DOHH2 (cell line): Measurements from ENCODE around the gene RMI1.

Experiments
- H3F3A ChIP-seq: fragments of 200-600 bp; sonication (generic), shearing (Covaris generic); 2 replicates; pipeline ENCODE4 v1.6.0; 2016; ENCODE audit warnings: antibody characterized with exemption, mild to moderate bottlenecking; ENCODE audit not compliant: control insufficient read depth, insufficient read depth
- H3K27ac ChIP-seq: fragments of 200-600 bp; sonication (generic); 2 replicates; pipeline ENCODE4 v1.5.1; 2014; ENCODE audit warnings: low read depth, mild to moderate bottlenecking, low read length, moderate library complexity
- H3K27me3 ChIP-seq: fragments of 200-600 bp; sonication (generic); 2 replicates; pipeline ENCODE4 v1.6.1; 2014; ENCODE audit warnings: mild to moderate bottlenecking, low read length, mixed read lengths; ENCODE audit not compliant: control insufficient read depth
- H3K36me3 ChIP-seq: fragments of 200-600 bp; sonication (generic); 2 replicates; pipeline ENCODE4 v1.6.1; 2014; ENCODE audit warnings: mild to moderate bottlenecking, low read length, moderate library complexity, mixed read lengths; ENCODE audit not compliant: control insufficient read depth
- H3K4me1 ChIP-seq: fragments of 200-600 bp; sonication (generic); 2 replicates; pipeline ENCODE4 v1.6.1; 2014; ENCODE audit warnings: mild to moderate bottlenecking, low read length, mixed read lengths; ENCODE audit not compliant: control insufficient read depth
- H3K4me2 ChIP-seq: fragments of 200-600 bp; sonication (generic); 2 replicates; pipeline ENCODE4 v1.6.0; 2014; ENCODE audit warnings: mild to moderate bottlenecking, low read length, moderate library complexity
- H3K4me3 ChIP-seq: fragments of 200-600 bp; sonication (generic); 2 replicates; pipeline ENCODE4 v1.5.1; 2014; ENCODE audit warnings: mild to moderate bottlenecking, low read length, mixed read lengths
- H3K79me2 ChIP-seq: fragments of 200-600 bp; sonication (generic); 2 replicates; pipeline ENCODE4 v1.6.1; 2014; ENCODE audit warnings: mild to moderate bottlenecking, low read length, mixed read lengths; ENCODE audit not compliant: control insufficient read depth
- H3K9me2 ChIP-seq: fragments of 200-600 bp; sonication (generic); replicated peaks from 2 replicates; pipeline ENCODE4 v1.6.1; 2014; ENCODE audit warnings: mild to moderate bottlenecking, low read length, mixed read lengths; ENCODE audit not compliant: control insufficient read depth
- H3K9me3 ChIP-seq: fragments of 200-600 bp; sonication (generic); 2 replicates; pipeline ENCODE4 v1.6.1; 2014; ENCODE audit warnings: antibody characterized with exemption, low read length, mixed read lengths; ENCODE audit not compliant: control insufficient read depth, insufficient read depth
- H4K20me1 ChIP-seq: fragments of 200-600 bp; sonication (generic); 2 replicates; pipeline ENCODE4 v1.6.0; 2014; ENCODE audit warnings: low read depth, mild to moderate bottlenecking, antibody characterized with exemption, low read length, moderate library complexity; ENCODE audit not compliant: control insufficient read depth, insufficient read depth
- EZH2phosphoT487 ChIP-seq: fragments of 200-600 bp; sonication (generic); IDR thresholded peaks from 2 replicates; pipeline ENCODE4 v1.6.1; 2017; ENCODE audit warnings: borderline replicate concordance, mild to moderate bottlenecking, antibody characterized with exemption, low read length, moderate library complexity, mixed read lengths
- TF ChIP-seq, protein P1 (sequence below): fragments of 200-600 bp; sonication (generic); IDR thresholded peaks from one replicate; pipeline ENCODE4 v1.5.1; 2014; ENCODE audit warnings: antibody characterized with exemption, mild to moderate bottlenecking, low read depth, low read length; ENCODE audit not compliant: poor library complexity, severe bottlenecking

The RMI1 gene

DNA sequence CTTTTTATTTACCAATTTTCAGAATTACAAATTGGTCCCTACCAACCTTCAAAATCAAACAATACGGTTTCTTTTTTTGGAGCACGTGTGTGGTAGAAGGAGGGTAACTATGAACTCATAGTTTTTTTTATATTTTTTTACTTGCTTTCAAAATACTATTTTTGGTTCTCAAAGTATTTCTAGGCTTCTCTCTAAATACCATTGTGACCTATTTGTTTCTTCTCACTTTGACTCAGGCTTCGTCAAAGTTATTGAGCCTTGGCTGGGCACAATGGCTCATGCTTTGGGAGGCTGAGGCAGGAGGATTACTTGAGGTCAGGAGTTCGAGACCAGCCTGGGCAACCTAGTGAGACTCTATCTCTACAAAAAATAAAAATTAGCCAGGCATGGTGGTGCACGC is 47.8 kb upstream of the RMI1 start:
- H3K27ac ChIP-seq, result no peak overlapping the region
- no peak overlapping the region for H3K4me2 ChIP-seq
- no peaks in the 10 kb centered on the region for H3K4me1 ChIP-seq
- H3K27me3 ChIP-seq, result peaks cover 6% of the 10 kb centered on the region
- H3K79me2 ChIP-seq, result no peaks in the 10 kb centered on the region
- H3F3A ChIP-seq, result no peaks in the 10 kb centered on the region
- no peaks in the 10 kb centered on the region for H4K20me1 ChIP-seq
- H3K36me3 ChIP-seq, result peaks cover 5% of the 10 kb centered on the region
- TF ChIP-seq, protein P1, sequence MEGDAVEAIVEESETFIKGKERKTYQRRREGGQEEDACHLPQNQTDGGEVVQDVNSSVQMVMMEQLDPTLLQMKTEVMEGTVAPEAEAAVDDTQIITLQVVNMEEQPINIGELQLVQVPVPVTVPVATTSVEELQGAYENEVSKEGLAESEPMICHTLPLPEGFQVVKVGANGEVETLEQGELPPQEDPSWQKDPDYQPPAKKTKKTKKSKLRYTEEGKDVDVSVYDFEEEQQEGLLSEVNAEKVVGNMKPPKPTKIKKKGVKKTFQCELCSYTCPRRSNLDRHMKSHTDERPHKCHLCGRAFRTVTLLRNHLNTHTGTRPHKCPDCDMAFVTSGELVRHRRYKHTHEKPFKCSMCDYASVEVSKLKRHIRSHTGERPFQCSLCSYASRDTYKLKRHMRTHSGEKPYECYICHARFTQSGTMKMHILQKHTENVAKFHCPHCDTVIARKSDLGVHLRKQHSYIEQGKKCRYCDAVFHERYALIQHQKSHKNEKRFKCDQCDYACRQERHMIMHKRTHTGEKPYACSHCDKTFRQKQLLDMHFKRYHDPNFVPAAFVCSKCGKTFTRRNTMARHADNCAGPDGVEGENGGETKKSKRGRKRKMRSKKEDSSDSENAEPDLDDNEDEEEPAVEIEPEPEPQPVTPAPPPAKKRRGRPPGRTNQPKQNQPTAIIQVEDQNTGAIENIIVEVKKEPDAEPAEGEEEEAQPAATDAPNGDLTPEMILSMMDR, result no peak
- TF ChIP-seq EZH2phosphoT487, result no peak
- H3K9me2 ChIP-seq, result no peaks in the 10 kb centered on the region
- no peak overlapping the region for H3K4me3 ChIP-seq
- no peaks in the 10 kb centered on the region for H3K9me3 ChIP-seq

DNA sequence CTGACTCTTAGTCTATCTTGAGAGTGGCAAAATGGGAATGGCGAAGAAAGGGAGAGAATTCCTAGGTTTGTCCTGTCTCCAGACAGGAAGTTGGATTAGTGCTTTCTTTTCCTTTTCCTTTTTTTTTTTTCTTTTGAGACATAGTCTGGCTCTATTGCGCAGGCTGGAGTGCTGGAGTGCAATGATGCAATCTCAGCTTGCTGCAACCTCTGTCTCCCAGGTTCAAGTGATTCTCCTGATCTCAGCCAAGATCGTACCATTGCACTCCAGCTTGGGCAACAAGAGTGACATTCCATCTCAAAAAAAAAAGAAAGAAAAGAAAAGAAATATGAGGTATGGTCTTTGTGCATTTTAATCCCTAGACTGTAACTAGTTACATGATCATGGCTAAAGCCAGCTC is 46.8 kb upstream of the RMI1 start:
- Histone ChIP-seq H3K36me3 (peaks cover 7% of the 10 kb centered on the region), H3F3A (no peaks in the 10 kb centered on the region), H4K20me1 (no peaks in the 10 kb centered on the region), H3K9me3 (no peaks in the 10 kb centered on the region), H3K27me3 (peaks cover 5% of the 10 kb centered on the region), H3K79me2 (no peaks in the 10 kb centered on the region), H3K4me1 (no peaks in the 10 kb centered on the region), H3K4me2 (no peak overlapping the region), H3K9me2 (no peaks in the 10 kb centered on the region), H3K27ac (no peak overlapping the region), H3K4me3 (no peak overlapping the region)
- no peak for TF ChIP-seq EZH2phosphoT487

DNA sequence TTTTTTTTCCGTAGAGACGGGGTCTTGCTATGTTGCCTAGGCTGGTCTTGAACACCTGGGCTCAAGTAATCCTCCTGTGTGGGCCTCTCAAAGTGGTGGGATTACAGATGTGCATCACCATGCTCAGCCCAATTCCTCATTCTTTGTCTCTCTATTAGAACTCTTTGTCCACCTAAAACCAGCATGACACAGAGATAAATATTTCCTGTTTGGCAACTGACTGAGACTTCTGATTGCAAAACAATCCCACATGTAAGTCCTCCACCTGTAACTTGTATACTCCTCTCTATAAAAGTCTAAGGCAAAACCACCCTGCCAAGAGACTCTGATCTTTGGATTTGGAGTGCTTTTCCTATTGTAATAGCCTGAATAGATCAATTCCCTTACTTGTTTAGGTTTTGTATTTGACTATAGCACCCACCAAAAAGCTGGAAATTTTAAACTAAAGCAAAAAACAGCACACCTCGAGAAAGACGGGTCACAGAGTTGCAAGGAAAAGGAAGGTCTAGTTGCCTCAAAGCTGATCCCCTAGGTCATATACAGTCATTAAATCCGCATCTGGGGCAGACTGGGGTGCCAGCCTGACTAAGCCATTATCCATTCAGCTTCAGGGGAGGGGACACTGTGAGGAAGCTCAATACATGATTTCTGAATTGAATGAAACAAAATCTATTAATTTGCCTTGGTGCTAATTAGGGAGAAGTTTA is 45.9 kb upstream of the RMI1 start:
- TF ChIP-seq, protein P1, result no peak
- no peak for TF ChIP-seq EZH2phosphoT487
- H3K27ac ChIP-seq, result no peak overlapping the region
- no peak overlapping the region for H3K4me2 ChIP-seq
- H3F3A ChIP-seq, result no peaks in the 10 kb centered on the region
- H3K9me2 ChIP-seq, result no peaks in the 10 kb centered on the region
- H3K36me3 ChIP-seq, result peaks cover 14% of the 10 kb centered on the region
- peaks cover 5% of the 10 kb centered on the region for H3K27me3 ChIP-seq
- no peaks in the 10 kb centered on the region for H4K20me1 ChIP-seq
- no peaks in the 10 kb centered on the region for H3K4me1 ChIP-seq
- H3K4me3 ChIP-seq, result no peak overlapping the region
- no peaks in the 10 kb centered on the region for H3K9me3 ChIP-seq
- no peaks in the 10 kb centered on the region for H3K79me2 ChIP-seq

DNA sequence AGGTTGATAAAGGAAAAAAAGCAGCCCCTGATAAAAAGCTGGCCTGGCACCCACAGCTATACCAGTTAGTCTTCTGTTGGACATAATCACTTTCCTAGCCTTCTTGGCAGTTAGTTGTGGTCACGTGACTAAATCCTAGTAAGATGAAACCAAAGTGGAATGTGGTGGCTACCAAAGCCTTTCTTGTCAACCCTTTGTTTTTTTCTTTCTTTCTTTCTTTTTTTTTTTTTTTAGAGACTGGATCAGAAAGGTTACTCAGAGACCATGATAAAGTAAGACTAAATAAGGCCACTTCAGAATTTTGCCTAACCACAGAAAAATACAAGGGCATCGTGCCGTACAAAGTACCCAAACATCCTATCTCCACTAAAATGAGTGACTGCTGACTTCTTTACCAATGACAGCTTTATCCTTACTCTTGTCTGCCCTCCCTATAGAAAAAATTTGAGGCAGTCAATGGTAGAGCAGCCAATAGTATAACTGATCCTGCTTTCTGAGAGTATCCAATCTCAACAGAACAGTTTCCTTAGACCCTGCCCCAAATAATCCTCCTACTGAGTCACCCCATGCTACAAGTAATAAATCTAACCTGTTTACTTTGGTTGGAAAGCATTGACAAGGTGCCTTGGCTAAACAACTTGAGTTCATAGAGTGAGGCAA is 45.2 kb upstream of the RMI1 start:
- Histone ChIP-seq H3K27ac (no peak overlapping the region), H3F3A (no peaks in the 10 kb centered on the region), H3K9me2 (no peaks in the 10 kb centered on the region), H3K4me2 (no peak overlapping the region), H3K4me3 (no peak overlapping the region), H3K4me1 (no peaks in the 10 kb centered on the region), H4K20me1 (no peaks in the 10 kb centered on the region), H3K36me3 (peaks cover 21% of the 10 kb centered on the region), H3K79me2 (no peaks in the 10 kb centered on the region), H3K27me3 (peaks cover 5% of the 10 kb centered on the region), H3K9me3 (no peaks in the 10 kb centered on the region)
- no peak for TF ChIP-seq EZH2phosphoT487
- TF ChIP-seq, protein P1, result no peak
